ENCODE data around the gene LDB2.

The LDB2 gene

DNA sequence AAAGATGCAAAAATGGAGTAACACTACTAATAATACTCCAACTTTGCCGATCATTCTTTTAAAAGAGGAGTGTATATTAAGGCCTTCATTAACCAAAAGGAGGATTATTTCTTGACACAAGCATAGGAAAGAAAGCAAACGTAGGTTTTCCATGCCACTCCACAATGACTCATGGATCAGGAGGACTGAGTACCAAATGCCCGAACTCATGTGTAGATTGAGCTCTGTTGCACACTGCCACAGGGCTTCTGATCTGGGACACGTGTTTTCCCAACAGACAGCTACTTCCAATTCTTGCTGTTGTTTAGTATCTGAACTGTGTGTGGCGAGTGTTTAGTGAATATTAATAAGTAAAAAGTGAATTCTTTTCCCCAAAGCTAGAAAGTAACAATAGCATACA, 131.2 kb downstream of the LDB2 start:
- no peak for TF ChIP-seq TAF1 (IDR thresholded peaks at IDR 0.05; ENCODE audit: low read depth)
- TF ChIP-seq, protein P1, sequence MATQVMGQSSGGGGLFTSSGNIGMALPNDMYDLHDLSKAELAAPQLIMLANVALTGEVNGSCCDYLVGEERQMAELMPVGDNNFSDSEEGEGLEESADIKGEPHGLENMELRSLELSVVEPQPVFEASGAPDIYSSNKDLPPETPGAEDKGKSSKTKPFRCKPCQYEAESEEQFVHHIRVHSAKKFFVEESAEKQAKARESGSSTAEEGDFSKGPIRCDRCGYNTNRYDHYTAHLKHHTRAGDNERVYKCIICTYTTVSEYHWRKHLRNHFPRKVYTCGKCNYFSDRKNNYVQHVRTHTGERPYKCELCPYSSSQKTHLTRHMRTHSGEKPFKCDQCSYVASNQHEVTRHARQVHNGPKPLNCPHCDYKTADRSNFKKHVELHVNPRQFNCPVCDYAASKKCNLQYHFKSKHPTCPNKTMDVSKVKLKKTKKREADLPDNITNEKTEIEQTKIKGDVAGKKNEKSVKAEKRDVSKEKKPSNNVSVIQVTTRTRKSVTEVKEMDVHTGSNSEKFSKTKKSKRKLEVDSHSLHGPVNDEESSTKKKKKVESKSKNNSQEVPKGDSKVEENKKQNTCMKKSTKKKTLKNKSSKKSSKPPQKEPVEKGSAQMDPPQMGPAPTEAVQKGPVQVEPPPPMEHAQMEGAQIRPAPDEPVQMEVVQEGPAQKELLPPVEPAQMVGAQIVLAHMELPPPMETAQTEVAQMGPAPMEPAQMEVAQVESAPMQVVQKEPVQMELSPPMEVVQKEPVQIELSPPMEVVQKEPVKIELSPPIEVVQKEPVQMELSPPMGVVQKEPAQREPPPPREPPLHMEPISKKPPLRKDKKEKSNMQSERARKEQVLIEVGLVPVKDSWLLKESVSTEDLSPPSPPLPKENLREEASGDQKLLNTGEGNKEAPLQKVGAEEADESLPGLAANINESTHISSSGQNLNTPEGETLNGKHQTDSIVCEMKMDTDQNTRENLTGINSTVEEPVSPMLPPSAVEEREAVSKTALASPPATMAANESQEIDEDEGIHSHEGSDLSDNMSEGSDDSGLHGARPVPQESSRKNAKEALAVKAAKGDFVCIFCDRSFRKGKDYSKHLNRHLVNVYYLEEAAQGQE (IDR thresholded peaks at IDR 0.05; ENCODE audit: low read depth), result no peak
- no peak for TF ChIP-seq CEBPB (IDR thresholded peaks at IDR 0.05)
- no peak for TF ChIP-seq FOXM1 (IDR thresholded peaks at IDR 0.05; ENCODE audit: borderline replicate concordance, low read depth)
- no peak for TF ChIP-seq CREB1 (IDR thresholded peaks at IDR 0.05; ENCODE audit: low read depth)
- TF ChIP-seq TCF12 (IDR thresholded peaks at IDR 0.05; ENCODE audit: low read depth), result no peak
- TF ChIP-seq EP300 (IDR thresholded peaks at IDR 0.05; ENCODE audit: borderline replicate concordance), result no peak
- TF ChIP-seq, protein P2, sequence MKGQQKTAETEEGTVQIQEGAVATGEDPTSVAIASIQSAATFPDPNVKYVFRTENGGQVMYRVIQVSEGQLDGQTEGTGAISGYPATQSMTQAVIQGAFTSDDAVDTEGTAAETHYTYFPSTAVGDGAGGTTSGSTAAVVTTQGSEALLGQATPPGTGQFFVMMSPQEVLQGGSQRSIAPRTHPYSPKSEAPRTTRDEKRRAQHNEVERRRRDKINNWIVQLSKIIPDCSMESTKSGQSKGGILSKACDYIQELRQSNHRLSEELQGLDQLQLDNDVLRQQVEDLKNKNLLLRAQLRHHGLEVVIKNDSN (IDR thresholded peaks at IDR 0.05), result no peak
- TF ChIP-seq ZBTB7A (IDR thresholded peaks at IDR 0.05; ENCODE audit: low read depth), result no peak
- TF ChIP-seq TEAD4 (IDR thresholded peaks at IDR 0.05), result no peak

DNA sequence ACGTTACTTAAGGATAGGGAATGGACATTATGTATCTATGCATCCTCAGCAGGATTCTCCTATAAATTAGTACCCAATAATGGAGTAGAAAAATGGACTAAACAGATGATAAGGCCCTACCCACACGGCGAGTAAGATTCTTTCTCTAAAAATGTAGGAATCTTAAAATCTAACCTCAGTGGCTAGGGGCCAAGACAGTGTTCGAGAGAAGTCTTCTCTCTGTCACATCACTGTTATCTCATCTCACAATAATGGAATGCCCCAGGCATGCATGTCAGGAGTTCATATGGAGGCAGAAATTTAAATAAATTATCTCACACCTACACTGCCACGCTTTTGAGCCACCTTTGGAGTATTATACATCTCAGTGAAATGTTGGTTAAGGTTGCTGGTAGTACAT, 132.9 kb downstream of the LDB2 start:
- TF ChIP-seq EGR1 (IDR thresholded peaks at IDR 0.05) (no peak), MAX (IDR thresholded peaks at IDR 0.05) (no peak), RAD21 (IDR thresholded peaks at IDR 0.05; ENCODE audit: low read depth) (no peak), TCF12 (IDR thresholded peaks at IDR 0.05; ENCODE audit: low read depth) (no peak), TAF1 (IDR thresholded peaks at IDR 0.05; ENCODE audit: low read depth) (no peak), CREB1 (IDR thresholded peaks at IDR 0.05; ENCODE audit: low read depth) (no peak), YY1 (IDR thresholded peaks at IDR 0.05; ENCODE audit: low read depth) (no peak)
- TF ChIP-seq, protein P1 (IDR thresholded peaks at IDR 0.05; ENCODE audit: low read depth), result no peak
- TF ChIP-seq, protein P2 (IDR thresholded peaks at IDR 0.05), result no peak

GRCh38 chr4:16764622-16765021, 133.8 kb downstream of the LDB2 start:
- no peak for TF ChIP-seq EP300 (IDR thresholded peaks at IDR 0.05; ENCODE audit: borderline replicate concordance)

DNA sequence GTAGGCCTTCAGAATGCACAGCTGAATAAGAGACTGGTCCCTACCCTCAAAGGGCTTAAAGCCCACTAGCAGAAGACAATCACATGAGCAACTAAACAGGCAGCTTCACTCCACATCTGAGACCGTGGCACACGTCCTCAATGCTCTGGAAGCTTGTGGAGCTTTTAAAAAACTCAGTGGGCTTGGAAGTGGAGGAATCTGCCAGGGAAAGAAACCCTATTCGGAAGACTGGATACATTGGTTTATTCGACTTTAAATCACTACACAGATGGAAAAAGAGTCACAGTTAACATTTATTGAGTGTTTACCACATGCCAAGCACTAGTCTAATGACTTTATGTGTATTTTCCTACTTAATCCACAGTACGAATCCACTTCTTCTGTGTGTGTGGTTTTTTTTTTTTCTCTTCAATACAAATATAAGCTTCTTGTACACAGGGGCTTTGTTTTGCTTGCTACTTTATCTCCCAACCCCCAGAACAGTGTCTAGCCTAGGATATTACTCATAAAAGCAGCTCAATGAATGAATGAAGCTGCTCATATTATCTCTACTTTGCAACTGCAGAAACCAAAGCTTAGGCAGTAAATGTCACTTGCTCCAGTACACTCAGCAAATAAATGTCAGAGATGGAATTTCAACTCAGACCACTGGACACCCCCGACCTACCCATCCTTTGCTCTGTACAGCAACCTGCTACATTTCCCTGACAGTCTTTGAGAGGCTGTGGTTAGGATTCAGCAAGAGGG, 137.7 kb downstream of the LDB2 start:
- TF ChIP-seq, protein P2 (IDR thresholded peaks at IDR 0.05), result no peak

- TF ChIP-seq CREB1 (IDR thresholded peaks at IDR 0.05; ENCODE audit: low read depth), result no peak
- TF ChIP-seq TCF12 (IDR thresholded peaks at IDR 0.05; ENCODE audit: low read depth), result no peak
- no peak for TF ChIP-seq EGR1 (IDR thresholded peaks at IDR 0.05)
- no peak for TF ChIP-seq CEBPB (IDR thresholded peaks at IDR 0.05)
- TF ChIP-seq TEAD4 (IDR thresholded peaks at IDR 0.05), result no peak
- TF ChIP-seq, protein P1 (IDR thresholded peaks at IDR 0.05; ENCODE audit: low read depth), result no peak
- no peak for TF ChIP-seq ZBTB7A (IDR thresholded peaks at IDR 0.05; ENCODE audit: low read depth)
- TF ChIP-seq, protein P2 (IDR thresholded peaks at IDR 0.05), result no peak
These were observed 138.4 kb downstream of the LDB2 start for GRCh38 chr4:16759931-16760582.
